GM15510 (cell line): Measurements from ENCODE around the gene HAUS3.

Experiments
- POLR2A ChIP-seq: IDR thresholded peaks from 3 replicates; pipeline ENCODE4 v1.6.1; 2011; ENCODE audit warnings: borderline replicate concordance; ENCODE audit not compliant: insufficient read length; ENCODE audit errors: extremely low read depth

The HAUS3 gene

GRCh38 chr4:2270341-2271165, 28.6 kb upstream of the HAUS3 start:
- no peak for TF ChIP-seq POLR2A

GRCh38 chr4:2269618-2270163, 27.8 kb upstream of the HAUS3 start:
- no peak for TF ChIP-seq POLR2A

GRCh38 chr4:2269206-2269531, 27.2 kb upstream of the HAUS3 start:
- no peak for TF ChIP-seq POLR2A

- no peak for TF ChIP-seq POLR2A
Observed at GRCh38 chr4:2268357-2269205, 26.7 kb upstream of the HAUS3 start.

GRCh38 chr4:2267841-2268240, 25.9 kb upstream of the HAUS3 start:
- TF ChIP-seq POLR2A = no peak

- TF ChIP-seq POLR2A = no peak
Observed at GRCh38 chr4:2267320-2267811, 25.4 kb upstream of the HAUS3 start.

- no peak for TF ChIP-seq POLR2A
Observed at GRCh38 chr4:2266821-2267220, 24.9 kb upstream of the HAUS3 start.

- TF ChIP-seq POLR2A = no peak
Observed at GRCh38 chr4:2266181-2266580, 24.3 kb upstream of the HAUS3 start.

GRCh38 chr4:2265113-2266110, 23.5 kb upstream of the HAUS3 start:
- TF ChIP-seq POLR2A = no peak

- no peak for TF ChIP-seq POLR2A
Observed at GRCh38 chr4:2264481-2265041, 22.6 kb upstream of the HAUS3 start.

- TF ChIP-seq POLR2A = no peak
Observed at GRCh38 chr4:2263926-2264321, 22.0 kb upstream of the HAUS3 start.

GRCh38 chr4:2262944-2263250, 21.0 kb upstream of the HAUS3 start:
- no peak for TF ChIP-seq POLR2A

- peak; percentile 94 for TF ChIP-seq POLR2A
Observed at GRCh38 chr4:2262145-2262943, 20.4 kb upstream of the HAUS3 start.

GRCh38 chr4:2261853-2262144, 19.9 kb upstream of the HAUS3 start, which contains the start of gene MXD4:
TSS of gene MXD4 (minus strand) at chr4:2262109. CDS start at chr4:2261980, 129 bp downstream.
- TF ChIP-seq POLR2A = no peak

- TF ChIP-seq POLR2A = peak; percentile 22
Observed at GRCh38 chr4:2261110-2261852, 19.4 kb upstream of the HAUS3 start.
